NT2/D1 (cell line): ENCODE measurements around the gene S100A2.

Experiments used
- SUZ12 ChIP-seq: IDR thresholded peaks from 2 replicates; pipeline ENCODE4 v1.6.1; 2011; ENCODE audit not compliant: insufficient read length, insufficient read depth; ENCODE audit errors: extremely low read depth
- YY1 ChIP-seq: IDR thresholded peaks from 2 replicates; pipeline ENCODE4 v1.6.1; 2011; ENCODE audit not compliant: insufficient read length, insufficient read depth

DNA sequence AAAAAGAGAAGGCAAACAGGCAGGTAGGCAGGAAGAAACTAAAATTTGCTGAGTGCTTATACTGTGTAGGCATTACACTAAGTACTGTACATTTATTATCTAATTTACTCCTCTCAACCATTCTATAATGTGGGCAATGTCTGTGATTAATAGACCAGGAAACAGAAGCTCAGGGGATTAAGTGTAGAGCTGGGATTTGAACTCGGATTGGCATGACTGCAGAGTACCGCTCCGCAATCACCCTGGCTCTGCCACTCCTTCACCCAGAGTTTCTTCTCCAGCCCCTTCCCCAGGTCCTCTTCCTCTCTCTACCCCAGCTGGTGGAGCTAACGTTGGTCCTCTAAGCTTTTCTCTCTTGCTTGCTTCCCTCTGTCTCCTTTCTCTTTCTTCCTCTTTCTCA lies 11.5 kb upstream of the S100A2 start:
- TF ChIP-seq SUZ12 (no peak), YY1 (no peak)
